ENCODE data around the gene CEP131. TPM values are rescaled to one million over a fixed set of nuclear protein-coding genes. Genes with fewer than 3 reads are reported as not detected.

CEP131 gene
- total RNA-seq, 1 donor from 2014 or later = 6.1 TPM

- no peak for DNase-seq (ENCODE audit: extremely low spot score in 2 of 2)
- H3K27me3 ChIP-seq = no peaks in the 10 kb centered on the region
- intact Hi-C loops (cut with DNase I) = no loop called here
- H3K27ac ChIP-seq = no peak overlapping the region
- TF ChIP-seq POLR2AphosphoS5 (IDR thresholded peaks at IDR 0.05; ENCODE audit: insufficient read depth in 1 of 2, low read depth in 1 of 2) (no peak), POLR2A (IDR thresholded peaks at IDR 0.05) (no peak), CTCF (IDR thresholded peaks at IDR 0.05) (no peak)
- no peaks in the 10 kb centered on the region for H3K9me3 ChIP-seq
- H3K36me3 ChIP-seq = peaks cover 0 to 61% of the 10 kb centered on the region in 2 donors
- no peaks in the 10 kb centered on the region for H3K4me1 ChIP-seq
- no peak overlapping the region for H3K4me3 ChIP-seq
These were observed 38.3 kb upstream of the CEP131 start for GRCh38 chr17:81261096-81261495.

- intact Hi-C loops (cut with DNase I) = no loop called here
- Histone ChIP-seq H3K4me1 (peaks cover 2% of the 10 kb centered on the region), H3K27me3 (no peaks in the 10 kb centered on the region), H3K9me3 (no peaks in the 10 kb centered on the region), H3K4me3 (no peak overlapping the region), H3K27ac (no peak overlapping the region), H3K36me3 (peaks cover 0 to 57% of the 10 kb centered on the region in 2 donors)
- DNase-seq (ENCODE audit: extremely low spot score in 2 of 2) = no peak
- no peak for TF ChIP-seq POLR2A (IDR thresholded peaks at IDR 0.05)
- no peak for TF ChIP-seq CTCF (IDR thresholded peaks at IDR 0.05)
- no peak for TF ChIP-seq POLR2AphosphoS5 (IDR thresholded peaks at IDR 0.05; ENCODE audit: insufficient read depth in 1 of 2, low read depth in 1 of 2)
These were observed 37.9 kb upstream of the CEP131 start for GRCh38 chr17:81260641-81261040.

- no peak overlapping the region for H3K27ac ChIP-seq
- peaks cover 0 to 52% of the 10 kb centered on the region in 2 donors for H3K36me3 ChIP-seq
- no peak overlapping the region for H3K4me3 ChIP-seq
- H3K27me3 ChIP-seq = no peaks in the 10 kb centered on the region
- TF ChIP-seq POLR2AphosphoS5 (IDR thresholded peaks at IDR 0.05; ENCODE audit: insufficient read depth in 1 of 2, low read depth in 1 of 2) (no peak), POLR2A (IDR thresholded peaks at IDR 0.05) (no peak), CTCF (IDR thresholded peaks at IDR 0.05) (no peak)
- no peaks in the 10 kb centered on the region for H3K9me3 ChIP-seq
- H3K4me1 ChIP-seq = peaks cover 7% of the 10 kb centered on the region
- intact Hi-C loops (cut with DNase I) = no loop called here
- no peak for DNase-seq (ENCODE audit: extremely low spot score in 2 of 2)
These were observed 37.4 kb upstream of the CEP131 start for GRCh38 chr17:81260171-81260570.

GRCh38 chr17:81259058-81259605 lies 36.4 kb upstream of the CEP131 start:
- H3K36me3 ChIP-seq = peaks cover 0 to 43% of the 10 kb centered on the region in 2 donors
- H3K27ac ChIP-seq = no peak overlapping the region
- peaks cover 17% of the 10 kb centered on the region for H3K4me1 ChIP-seq
- no peak for TF ChIP-seq POLR2A (IDR thresholded peaks at IDR 0.05)
- no peaks in the 10 kb centered on the region for H3K27me3 ChIP-seq
- intact Hi-C loops (cut with DNase I) = loop anchor here (10.0 kb wide), 1 partner anchor 336 kb away; no protein-coding TSS in a partner anchor
- no peak overlapping the region for H3K4me3 ChIP-seq
- no peaks in the 10 kb centered on the region for H3K9me3 ChIP-seq
- DNase-seq (ENCODE audit: extremely low spot score in 2 of 2) = no peak

DNA sequence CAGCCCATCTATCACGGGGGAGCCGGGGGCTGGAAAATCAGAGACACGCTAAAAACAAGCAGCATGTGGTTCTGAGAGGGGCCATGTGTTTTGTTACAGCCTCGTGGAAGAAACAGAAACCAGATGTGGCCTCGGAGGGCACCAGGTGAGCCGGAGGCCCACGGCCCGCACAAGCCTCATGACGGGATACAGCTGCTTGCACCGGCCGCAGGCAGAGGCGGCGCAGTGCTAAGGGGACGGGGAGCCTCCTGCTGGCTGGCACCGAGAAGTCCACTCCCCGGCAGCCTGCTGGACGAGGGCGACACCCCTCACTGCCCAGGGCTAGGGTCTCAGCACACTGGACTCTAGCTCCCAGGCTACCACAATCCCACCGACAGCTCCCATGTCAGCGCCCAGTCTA lies 35.5 kb upstream of the CEP131 start:
- Histone ChIP-seq H3K27me3 (no peaks in the 10 kb centered on the region), H3K4me3 (no peak overlapping the region), H3K4me1 (peaks cover 17% of the 10 kb centered on the region), H3K27ac (no peak overlapping the region), H3K36me3 (peaks cover 0 to 36% of the 10 kb centered on the region in 2 donors), H3K9me3 (no peaks in the 10 kb centered on the region)
- intact Hi-C loops (cut with DNase I) = loop anchor here (10.0 kb wide), 1 partner anchor 337 kb away; no protein-coding TSS in a partner anchor
- TF ChIP-seq POLR2AphosphoS5 (IDR thresholded peaks at IDR 0.05; ENCODE audit: insufficient read depth in 1 of 2, low read depth in 1 of 2) = no peak
- TF ChIP-seq CTCF (IDR thresholded peaks at IDR 0.05) = no peak
- TF ChIP-seq POLR2A (IDR thresholded peaks at IDR 0.05) = no peak
- DNase-seq (ENCODE audit: extremely low spot score in 2 of 2) = no peak

All from vagina (tissue), 2 donors.